Fibroblast of skin of right biceps (primary cell): ENCODE measurements around the gene TNKS2.
A peak's percentile ranks its signal among the peaks of the same experiment; 100 is the strongest.
"Not testable (repeated sequence)": the region's sequence is repeated elsewhere in the genome, so short reads cannot be mapped to it uniquely, and the experiment has no call there.

ENCODE experiments used
- DNase-seq: peaks from one replicate; pipeline ENCODE4 v3.0.0-alpha.2; 2013

Gene TNKS2

DNA sequence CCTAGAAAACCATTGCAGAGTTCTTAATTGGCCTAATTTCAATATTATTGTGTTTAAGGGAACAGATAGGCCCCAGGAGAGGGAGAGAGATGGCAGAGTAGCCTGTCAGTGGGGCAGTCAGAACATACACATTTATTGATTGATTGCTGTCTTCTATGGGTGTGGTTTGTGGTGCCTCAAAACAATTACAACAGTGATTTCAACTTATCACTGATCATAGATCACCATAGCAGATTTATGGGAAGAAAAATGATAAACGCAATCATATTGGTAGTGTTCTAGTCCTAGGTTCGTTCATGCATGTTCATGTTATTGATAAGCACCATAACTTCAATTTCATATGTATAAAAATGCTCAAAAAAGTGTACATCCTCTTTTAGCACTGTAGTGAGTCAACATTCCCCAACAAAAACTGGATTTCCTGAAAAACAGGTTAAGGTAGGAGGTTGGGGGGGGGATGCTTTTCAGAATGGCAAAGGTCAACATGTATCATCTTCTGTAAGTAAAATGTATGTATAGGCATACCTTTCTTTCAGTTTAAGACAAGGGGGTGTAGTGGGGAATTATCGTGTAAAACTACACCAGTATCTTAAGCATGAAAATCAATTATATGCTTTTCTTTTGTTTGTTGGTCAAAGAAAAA, 1.1 kb upstream of the TNKS2 start:
- DNase-seq: no peak

DNA sequence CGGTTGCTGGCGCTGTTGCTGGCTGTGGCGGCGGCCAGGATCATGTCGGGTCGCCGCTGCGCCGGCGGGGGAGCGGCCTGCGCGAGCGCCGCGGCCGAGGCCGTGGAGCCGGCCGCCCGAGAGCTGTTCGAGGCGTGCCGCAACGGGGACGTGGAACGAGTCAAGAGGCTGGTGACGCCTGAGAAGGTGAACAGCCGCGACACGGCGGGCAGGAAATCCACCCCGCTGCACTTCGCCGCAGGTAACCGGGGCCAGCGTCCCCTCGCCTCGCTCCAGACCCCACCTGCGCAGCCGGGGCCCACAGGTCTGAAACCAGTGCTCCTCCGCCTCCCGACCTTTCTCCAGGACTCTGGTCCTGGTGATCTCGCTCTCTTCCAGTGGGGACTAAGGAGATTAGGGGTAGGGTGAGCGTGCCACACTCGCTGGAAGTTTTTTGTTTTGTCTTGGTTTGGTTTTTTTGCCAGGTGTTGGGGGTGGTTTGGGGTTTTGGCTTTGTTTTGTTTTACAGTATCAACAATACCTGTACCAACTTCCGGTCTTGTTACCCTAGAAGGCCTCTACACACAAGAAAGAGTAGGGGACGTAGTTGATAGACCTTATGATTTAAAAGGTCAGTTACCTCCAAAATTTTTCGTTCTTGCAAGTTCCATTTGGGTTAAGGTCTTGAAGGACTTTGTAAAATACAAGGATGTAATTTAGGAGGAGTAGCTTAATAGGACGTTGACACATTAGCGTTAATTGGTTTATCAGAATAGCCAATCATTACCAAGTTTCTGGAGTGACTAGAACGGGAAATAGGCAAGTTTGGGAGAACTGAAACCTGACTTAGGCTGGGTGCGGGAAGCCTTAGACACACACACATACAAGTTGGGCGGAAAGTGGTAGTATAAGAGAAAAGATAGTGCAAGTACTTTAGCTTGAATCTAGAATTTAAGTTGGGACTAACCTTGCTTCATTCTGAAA, 704 bp downstream of the TNKS2 start:
- peak; percentile 47 for DNase-seq

DNA sequence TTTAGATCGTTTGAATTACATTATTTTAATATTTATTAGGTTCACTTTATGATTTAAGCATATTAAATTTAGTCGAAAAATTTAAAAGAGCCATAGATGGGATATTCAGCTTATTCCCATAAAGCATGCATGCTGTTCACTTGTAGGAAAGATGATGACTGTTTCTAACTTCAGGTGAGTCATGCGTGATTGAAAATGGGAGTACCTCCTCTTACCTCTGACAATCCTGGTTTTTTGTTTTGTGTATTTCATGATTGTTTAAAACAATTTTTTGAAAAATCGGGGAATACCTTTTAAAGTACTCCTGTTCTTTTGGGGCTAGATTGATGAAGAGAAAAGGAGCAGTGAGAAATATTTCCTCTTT, 1.4 kb downstream of the TNKS2 start:
- DNase-seq: peak; percentile 16

DNA sequence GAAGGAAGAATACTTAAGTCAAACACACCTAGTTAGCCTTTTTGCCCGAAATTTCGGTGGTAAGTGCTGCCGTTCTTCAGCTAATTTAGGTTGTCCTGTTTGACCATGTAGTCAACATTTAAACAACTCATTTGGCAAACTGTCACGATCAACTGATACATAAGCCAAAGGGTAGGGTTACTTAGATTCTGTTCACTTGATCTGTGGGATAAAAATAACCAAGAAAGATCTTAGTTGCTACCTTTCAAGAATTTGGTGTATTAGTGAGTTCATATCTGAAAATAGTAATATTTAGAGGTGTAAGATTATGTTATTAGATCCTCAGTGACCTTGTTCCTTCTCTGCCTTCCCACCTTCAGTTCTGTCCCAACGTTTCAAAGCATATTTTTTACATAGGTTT, 2.0 kb downstream of the TNKS2 start:
- DNase-seq: no peak

DNA sequence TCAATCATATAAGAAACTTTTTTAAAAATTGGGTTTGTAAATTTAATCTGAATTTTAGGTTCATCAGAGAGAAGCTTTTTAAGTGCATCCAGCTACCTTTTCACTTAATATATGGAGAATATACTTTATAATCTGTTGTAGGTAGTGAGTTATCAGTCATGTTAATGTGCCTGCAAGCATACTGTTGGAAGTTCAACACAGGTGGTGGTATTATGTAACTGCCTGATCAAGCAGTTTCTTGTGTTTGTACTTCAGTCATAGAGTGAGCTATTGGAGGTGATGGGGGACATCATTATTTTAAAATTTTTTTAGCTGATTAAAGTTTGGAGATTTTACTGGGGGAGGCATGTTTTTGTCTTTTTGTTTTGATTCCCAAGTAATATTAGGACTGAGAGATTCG, 2.5 kb downstream of the TNKS2 start:
- no peak for DNase-seq

DNA sequence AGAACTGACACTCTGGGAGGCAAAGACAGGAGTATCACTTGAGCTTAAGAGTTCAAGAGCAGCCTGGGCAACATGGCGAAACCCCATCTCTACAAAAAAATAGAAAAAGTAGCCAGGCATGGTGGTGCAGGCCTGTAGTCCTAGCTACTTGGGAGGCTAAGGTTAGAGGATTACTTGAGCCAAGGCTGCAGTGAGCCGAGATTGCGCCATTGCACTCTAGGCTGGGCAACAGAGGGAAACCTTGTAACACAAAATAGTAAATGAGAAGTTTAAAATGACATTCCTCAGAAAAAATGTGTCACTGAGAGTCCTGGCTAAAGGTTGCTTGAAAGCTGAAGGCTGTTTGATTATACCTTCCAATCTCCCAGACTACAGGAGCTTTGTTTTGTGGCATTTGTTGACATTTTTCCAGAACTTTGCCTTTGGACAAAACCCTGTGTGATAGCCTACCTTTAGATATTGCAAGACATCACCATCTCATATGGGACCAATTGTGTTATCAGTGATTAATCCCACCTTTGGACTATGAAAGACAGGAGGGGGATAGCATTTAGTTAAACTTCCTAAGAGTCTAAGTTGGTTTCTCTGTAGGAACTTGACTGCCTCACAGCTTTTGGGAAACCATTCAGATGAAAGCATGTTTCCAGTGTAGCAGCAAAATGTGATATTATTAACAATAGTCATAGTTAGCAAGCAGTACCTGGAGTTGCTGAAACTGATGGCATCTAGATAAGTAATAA, 5.3 kb downstream of the TNKS2 start:
- DNase-seq: no peak

DNA sequence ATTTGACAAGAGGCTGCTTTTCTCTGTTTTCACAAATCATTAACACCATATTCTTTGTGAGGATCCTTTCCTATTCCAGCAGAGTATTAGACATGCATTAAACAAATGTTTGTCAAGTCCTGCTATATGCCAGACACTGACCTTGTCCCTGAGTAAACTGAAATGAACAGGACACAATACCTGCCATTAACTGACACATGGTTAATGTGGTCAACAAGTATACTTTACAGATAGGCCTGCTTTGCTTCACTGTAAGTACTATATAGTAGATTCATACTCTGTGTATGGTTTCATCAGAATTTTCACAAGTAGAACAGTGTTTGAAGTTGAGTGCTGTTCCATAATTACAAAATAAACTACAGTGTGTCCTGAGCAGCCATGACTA, 5.9 kb downstream of the TNKS2 start:
- no peak for DNase-seq

DNA sequence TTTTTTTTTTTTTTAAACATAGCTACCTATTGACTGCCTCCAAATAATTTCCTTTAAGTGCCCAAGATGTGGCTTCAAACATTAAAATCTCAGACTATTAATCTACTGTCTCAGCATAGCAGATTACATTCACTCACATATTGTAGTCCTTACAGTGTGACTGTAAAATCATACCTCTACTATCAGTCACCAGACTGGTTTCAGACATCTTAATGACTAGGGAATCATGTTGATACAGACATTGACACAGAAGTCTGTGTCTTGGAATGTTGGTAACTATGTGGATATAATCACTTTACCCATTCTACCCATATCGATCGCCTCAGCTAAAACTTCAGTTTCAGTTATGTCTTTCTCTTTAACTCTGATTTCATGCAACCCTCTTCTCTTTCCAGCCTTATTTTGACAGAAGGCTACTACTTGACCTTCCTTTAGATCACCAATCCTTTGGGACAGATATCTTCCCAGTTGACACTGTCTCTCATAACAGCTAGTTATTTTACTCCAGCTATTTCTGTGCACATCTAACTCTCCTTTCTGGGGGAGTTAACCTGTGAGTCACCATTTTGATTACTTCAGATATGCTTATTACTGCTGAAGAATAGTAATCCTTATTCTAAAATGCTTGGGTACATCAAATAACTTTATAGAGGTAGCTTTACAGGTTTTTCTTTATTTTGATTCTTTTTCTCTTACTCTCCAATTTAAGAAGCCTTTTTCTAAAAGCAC, 7.0 kb downstream of the TNKS2 start:
- no peak for DNase-seq

DNA sequence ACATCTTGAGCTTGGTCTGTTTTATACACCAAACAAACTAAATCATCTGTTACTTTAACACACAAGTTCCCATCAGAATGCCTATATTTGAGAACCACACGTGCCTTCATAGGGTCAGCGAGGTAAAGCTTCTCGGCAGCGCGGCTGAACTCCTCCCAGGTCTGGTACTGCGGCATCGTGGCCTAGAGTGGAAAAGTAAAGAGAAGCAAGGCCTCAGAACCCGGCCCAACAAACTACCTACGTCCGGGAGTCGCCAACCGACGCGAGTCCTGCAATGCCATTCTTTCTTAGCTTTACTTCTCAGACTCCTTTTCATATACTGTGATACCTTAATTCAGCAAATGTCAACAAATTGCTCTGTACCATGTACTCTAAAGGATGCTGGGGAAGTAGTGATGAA, 9.0 kb downstream of the TNKS2 start:
- DNase-seq: not testable (repeated sequence)

DNA sequence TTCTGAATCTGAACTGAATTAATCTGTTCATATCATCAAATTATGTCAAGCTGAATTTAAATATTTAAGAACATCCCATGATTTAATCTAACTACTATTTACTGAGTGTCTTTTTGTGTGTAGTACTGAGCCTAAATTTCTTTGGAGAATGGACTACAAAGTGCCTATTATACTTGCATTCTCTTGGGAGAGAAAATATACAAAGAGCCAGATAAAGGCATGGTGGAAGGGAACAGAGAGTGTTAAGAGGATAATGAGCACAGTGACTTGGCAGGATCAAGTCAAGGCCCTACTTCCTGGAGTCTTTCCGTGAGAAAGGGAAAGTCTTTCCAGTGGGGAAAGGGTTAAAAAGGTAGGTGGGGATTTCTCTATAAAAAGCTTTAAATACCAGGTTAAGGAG, 15.0 kb downstream of the TNKS2 start:
- no peak for DNase-seq

DNA sequence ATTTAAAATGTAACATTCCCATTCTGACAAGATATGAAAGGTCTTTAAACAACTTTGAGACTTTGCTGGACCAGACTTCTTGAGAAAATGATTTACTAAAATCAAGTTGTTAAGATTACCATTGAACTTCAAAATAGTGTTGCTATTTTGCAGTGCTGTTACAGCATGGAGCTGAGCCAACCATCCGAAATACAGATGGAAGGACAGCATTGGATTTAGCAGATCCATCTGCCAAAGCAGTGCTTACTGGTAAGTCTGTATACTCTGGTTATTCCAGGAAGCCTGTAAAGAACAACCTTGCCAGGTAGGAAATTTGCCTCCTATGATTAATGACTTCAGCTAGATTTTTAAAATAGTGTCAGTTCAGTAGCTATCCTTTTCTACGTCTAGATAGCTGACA, 18.8 kb downstream of the TNKS2 start:
- DNase-seq: no peak

DNA sequence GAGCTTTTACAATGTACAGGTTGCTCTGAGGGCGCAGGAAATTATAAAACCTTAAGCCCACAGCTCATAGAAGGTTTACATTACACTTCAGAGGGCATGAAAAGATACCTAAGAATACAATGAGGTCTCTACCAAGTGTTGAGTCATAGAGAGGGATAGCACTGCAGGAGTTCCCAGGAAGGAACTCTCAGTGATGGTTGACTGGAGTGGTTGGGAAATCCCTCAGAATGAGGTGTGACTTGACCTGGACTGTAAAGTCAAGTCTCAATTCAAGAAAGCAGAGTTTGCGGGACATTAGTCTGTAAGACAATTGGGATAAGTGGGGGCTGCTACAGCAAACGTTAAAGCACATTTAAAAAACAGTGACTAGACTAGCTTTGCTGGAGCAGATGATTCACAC, 21.9 kb downstream of the TNKS2 start:
- DNase-seq: no peak

DNA sequence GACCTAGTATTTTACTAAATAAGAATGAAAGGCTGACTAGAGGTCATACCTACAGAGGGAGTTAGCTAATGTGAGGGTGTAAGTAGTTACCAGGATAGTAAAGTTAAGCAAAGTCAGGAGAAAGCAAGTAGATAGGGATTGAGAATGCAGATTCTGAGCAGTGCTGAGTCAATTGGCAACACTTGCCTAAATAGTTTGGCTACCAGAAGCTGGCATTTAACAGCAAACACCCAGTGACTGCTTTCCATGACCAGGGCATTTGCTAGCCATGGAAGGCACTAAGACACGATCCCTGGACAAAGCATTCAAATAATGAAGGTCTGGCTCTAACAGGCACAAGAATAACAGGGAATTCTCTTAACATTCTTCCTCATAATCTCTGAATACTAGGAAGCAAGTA, 25.9 kb downstream of the TNKS2 start:
- no peak for DNase-seq

DNA sequence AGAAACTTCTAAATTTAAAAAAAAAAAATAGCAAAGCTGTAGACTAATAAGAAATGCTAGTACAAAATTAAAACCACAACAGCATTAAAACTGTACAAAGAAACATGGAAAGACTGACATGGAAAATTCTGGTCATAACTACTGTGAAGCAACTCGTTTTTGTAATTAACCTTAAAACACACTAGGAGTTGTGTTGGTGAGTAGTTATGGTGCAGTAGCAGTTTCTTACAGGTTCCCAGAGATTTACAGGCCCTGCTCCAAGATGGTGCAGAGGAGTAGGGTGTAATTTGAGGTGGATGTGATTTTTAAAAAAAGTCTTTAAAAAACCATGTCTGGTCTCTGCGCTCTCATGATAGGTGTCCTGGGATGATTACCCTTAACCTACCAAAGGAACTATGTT, 31.0 kb downstream of the TNKS2 start:
- DNase-seq: no peak

DNA sequence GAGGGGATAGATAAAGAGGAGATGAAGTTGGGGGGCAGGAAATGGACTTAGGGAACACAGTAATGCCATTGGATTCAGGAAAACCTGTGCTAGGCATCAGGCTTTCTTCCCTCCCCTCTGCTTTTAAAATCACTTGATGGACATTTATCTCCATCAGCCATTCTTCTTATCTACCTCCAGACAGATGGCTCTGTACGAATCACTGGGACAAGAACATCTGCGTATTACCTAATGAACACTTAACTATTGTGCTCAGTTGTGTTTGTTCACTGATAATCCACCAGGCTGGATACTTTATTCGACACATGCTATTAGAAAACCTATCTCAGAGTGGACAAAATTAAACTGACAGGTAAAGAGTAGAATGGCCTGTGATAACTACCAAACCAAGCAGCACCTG, 40.0 kb downstream of the TNKS2 start:
- DNase-seq: no peak

DNA sequence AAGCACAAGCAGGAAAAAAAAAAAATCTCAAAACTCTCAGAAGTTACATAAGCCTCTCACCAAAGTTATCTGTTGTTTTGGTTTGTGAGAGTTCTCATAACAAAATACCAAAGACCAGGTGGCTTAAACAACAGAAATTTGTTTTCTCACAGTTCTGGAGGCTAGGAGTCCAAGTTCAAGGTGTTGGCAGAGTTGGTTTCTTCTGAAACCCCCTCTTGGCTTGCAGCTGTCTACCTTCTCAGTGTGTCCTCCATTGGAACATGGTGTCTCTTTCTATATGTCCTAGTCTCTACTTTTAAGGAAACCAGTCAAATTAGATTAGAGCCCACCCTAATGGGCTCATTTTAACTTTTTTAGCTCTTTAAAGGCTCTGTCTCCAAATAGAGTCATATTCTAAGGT, 44.9 kb downstream of the TNKS2 start:
- no peak for DNase-seq

DNA sequence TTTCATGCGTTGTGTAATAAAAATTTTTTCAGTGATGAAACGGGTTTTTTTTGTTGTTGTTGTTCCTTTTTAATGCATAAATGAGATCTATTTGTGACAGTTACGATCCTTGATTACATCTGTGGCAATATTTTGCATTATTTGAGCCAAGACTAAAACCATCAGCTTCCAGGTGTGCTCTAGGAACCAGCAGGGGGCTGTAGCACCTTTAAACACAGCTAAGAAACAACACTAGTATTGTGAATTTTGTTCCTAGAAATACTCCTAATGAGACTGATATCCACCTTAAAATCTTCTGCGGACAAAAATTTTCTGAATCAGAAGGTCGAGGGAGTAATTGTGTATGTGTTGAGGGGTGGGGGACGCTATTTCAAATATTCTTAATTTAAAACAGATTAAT, 58.4 kb downstream of the TNKS2 start:
- peak; percentile 9 for DNase-seq

DNA sequence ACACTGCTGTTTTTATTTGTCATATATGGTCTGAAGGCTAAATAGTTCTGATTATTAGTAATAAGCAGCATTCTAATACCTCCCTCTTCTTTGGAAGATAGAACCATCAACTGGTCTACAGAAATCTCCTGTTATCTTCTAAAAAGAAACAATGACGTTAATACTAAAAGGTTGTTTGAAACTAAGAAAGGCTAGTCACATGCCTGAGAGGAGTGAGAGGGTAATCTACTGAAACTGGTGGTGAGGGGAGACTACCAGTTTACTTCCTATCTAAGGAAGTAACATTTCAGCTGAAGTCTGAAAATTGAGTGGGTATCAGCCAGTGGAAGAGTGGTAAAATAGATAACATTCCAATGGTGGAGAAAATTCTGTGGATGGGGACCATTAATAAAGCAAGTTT, 62.7 kb downstream of the TNKS2 start:
- no peak for DNase-seq

DNA sequence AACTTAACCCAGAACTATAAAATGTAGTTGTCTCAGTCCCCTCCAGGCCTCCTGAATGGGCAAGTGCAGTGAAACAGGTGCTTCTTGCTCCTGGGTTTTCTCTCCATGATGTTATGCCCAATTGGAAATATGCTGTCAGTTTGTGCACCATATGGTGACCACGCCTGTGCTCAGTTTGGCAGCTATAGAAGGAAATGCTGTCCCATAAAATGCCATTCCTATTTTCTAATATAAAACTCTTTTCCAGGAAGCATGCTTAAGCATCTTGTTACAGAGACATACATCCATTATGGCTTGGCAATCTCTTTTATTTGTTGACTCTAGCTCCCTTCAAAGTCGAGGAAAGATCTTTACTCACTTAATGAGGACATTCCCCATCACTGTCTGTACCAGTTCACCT, 65.9 kb downstream of the TNKS2 start:
- DNase-seq: no peak

DNA sequence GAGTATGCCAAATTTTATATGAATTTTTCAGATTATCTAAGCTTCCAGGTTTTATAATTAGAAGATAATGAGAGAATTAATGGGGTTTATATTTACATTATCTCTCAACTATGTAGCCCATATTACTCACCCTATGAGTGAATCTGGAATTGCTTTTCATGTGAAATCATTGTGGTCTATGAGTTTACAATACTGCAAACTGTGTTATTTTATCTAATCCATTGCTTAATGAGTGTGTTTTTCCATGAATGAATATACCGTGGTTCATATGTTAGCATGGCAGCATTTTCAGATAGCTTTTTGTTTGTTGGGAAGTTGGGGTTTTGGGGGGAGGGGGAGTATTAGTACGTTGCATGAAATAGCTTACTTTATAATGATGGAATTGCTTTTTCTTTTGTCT, 66.5 kb downstream of the TNKS2 start:
- no peak for DNase-seq

DNA sequence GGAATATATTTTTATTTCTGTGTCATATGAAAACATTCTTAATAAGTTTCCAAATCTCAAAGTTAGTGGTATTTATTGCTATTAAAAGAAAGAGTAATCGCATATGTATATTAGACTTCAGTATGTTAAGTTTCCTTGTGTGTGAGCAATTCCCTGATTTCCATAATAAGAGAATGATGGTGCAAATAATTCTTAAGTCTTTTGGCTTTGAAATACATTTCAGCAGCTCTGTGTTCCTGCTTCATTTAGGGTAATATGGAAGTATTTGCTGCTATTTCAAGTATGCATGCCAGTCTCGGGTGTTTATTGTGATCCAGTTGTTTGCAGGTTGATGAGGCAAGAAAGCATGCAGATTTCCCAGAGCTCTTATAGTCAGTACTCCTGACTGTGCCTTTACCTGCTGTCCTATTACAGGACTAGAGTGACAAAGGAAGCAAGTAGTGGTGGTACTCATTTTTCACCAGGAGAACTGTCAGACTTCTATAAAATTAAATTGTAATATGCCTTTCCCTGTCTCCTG, 67.4 kb downstream of the TNKS2 start:
- DNase-seq: no peak

DNA sequence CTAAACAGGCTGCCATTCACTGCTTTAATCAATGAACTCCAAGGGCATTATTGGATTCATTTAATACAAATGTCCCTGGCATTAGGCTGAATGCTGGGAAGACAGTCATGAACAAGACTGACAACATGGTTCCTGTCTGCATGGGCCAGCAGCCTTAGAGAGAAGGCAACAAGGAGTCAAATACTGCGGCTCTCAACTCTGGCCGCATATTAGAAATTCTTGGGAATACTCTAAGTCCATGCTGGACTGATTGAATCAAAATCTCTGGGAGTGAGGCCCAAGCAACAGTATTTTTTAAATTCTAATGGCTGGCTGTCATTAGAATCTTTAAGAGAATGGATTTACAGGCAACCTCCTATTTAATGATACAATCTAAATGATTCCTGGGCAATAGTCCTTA, 76.9 kb downstream of the TNKS2 start:
- no peak for DNase-seq

DNA sequence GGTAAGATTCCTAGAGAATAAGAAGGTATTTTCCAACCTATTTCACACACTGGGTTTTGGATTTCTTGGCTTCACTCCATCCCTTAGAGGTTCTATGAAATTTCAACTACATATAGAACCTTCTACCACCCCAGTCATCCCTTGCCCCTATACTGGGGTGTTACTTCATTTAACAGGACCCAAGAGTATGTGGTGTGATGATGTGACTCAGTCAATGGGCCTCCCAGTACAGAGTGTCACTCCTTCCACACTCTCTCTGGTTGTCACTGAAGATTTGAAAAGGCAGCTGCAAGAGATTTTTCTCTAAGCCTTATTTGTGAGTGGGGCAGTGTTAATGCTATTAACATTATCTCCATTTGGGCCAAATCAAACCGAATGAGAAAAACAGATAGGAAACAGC, 77.6 kb downstream of the TNKS2 start:
- DNase-seq: no peak
